NCI-H1436 treated with DMSO at 0.1 percent for 48 hours (cell line): ENCODE results near the gene IRF8.

Experiments used
- DNase-seq: peaks from one replicate; lab custom pipeline; 2025; lab: John Stamatoyannopoulos, UW

Gene IRF8

GRCh38 chr16:85958731-85959130, 59.8 kb downstream of the IRF8 start:
- DNase-seq = no peak

- DNase-seq = no peak
These were observed 60.7 kb downstream of the IRF8 start for GRCh38 chr16:85959686-85960085.

DNA sequence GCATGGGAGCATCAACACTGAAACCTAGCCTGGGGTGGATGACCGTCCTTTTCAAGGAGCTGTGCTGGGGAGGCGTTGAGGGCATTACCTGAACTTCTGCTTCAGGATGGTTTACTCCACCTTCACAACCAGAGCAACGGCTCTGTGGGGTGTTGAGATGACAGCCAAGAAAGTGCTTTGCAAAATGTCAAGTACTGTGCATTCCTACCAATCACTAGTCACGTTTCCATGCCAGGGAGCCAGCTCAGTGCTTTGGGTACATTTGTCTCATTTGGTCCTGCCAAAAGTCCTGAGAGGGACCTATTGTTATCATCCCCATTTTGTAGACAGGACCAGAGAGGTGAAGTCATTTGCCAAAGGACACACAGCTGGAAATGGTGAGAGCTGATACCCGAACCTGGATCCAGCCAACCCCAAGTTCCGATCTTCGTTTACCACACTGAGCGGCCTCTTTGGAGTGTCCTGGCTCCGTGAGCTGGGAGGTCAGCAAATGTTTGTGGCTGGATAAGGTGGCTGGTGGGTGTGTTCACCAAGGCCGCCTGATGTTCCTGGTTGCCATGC, 61.6 kb downstream of the IRF8 start:
- DNase-seq = no peak

GRCh38 chr16:85961988-85962915, 63.3 kb downstream of the IRF8 start:
- DNase-seq = no peak

- no peak for DNase-seq
These were observed 64.9 kb downstream of the IRF8 start for GRCh38 chr16:85963753-85964285.

DNA sequence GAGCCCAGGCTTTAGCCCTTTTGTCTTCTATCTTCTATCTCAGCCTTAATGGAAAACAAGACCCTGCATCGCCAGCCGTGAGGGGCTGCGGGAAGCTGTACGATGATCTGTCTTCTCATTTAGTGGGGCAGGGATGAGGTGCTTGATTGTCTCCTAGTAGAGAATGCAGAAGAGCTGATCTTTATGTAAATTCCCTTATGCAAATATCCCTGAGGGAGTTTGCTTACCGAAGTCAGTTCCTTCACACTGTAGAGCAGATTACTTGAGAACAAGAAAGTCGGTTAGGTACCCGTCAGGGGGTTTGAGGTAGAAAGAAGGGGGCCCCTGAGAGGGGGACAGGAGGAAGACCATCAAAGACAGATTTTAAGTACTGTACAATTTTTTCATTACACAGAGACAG, 66.2 kb downstream of the IRF8 start:
- no peak for DNase-seq

DNA sequence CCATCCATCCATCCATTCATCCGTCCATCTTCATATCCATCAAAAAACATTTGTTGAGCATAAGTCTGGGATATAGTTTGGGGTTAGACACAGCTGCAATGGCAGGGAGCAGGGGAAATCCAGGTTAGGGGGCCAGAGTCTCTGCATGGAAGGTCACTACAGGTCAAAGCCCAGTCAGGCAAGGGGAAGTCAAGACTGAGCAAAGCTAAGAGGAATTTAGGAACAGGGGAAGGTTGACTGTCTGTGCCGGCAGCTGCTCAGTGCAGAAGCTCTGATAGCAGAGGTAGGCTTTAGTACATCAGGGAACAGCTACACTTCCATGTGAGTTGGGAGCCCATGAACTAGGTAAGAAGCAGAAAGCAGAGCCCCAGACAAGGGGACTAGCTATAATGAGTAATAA, 68.1 kb downstream of the IRF8 start:
- no peak for DNase-seq

DNA sequence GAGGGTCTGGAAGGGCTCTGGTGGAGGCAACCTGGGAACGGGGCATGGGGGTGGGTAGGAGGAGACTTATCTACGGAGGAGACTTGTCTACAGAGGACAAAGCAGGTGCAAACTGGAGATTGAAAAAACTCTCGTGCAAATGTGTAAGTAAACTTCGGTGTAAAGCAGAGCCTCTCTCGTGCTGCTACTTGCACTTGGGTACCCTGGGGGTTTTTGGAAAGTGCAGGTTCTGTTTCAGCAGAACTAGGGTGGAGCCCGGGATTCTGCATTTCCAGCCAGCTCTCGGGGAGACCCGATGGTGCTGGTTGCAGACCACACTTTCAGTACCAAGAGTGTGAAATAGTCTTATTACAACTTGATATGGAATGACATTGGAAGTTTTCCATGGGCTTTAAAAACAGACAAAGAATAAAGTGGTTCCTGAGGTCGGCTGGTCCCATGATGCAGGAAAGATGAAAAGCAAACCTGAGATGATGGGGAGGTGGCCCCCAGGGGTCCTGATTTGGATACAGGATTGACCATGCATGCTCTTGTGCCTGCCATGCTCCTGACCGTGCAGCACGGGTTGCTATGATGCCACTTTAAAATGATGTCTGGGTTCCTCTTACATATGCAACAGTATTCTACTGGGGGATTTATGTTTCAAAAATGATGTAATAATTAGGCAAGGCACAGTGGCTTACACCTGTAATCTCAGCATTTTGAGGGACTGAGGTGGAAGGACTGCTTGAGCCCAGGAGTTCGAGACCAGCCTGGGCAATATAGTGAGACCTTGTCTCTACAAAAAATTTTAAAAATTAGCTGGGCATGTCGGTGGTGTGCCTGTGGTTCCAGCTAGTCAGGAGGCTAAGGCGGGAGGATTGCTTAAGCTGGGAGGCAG, 69.3 kb downstream of the IRF8 start:
- DNase-seq = no peak

DNA sequence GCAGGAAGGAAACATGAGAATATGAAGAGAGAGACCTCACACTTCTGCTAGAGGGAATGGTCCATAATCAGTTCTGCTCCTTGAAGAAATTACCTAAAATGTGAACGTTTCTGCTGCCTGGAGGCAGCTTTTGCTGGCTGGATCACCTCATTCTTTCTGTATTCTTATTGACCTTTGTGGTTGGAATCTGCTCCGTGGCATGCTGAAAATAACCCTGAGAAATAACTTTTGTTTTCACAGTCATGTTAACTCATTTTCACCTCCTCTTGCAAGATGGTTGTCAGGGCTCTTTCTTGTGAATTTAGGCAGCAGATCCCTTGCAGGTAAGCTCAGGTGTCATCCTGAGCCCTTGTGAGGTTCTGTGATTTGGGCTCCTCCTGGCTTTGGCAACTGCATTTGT, 70.2 kb downstream of the IRF8 start:
- no peak for DNase-seq

DNA sequence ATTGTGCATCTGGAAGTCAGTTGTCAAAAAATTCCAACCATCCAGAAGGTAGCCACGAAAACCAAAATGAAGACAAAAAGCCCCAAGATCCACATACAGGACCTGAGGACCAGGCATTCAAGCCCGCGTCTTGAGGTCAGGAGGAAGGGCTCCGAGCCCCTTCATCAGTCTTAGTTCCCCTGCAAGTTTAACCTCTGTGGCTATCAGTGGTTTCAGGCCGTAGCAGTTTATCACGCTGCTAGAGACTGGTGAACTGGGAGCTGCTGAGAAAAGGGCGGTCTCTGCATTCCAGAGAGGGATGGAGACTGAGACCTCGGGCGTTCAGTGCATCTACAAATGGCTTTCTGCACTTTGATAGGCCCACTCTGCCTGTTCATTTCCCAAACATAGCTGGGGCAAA, 70.6 kb downstream of the IRF8 start:
- DNase-seq = no peak

- no peak for DNase-seq
These were observed 71.2 kb downstream of the IRF8 start for GRCh38 chr16:85970016-85970733.

GRCh38 chr16:85970738-85971137, 71.8 kb downstream of the IRF8 start:
- no peak for DNase-seq
